ENCODE data around the gene SRSF1.

Gene SRSF1

GRCh38 chr17:58010067-58010799 is 3.2 kb upstream of the SRSF1 start:
- CTCF ChIA-PET, result interaction anchor here (1.0 kb wide), 1 partner anchor 11 kb away, joined by 5 read pairs; no protein-coding TSS in a partner anchor
- POLR2A ChIA-PET, result interaction anchor here (0.7 kb wide), 1 partner anchor 9 kb away, joined by 3 read pairs; no protein-coding TSS in a partner anchor
- DNase-seq (ENCODE audit: extremely low spot score), result no peak
- no peak for TF ChIP-seq FOXA1 (IDR thresholded peaks at IDR 0.05)
- no peak for TF ChIP-seq SUZ12 (IDR thresholded peaks at IDR 0.05)
- TF ChIP-seq ELF4 (IDR thresholded peaks at IDR 0.05), result no peak
- TF ChIP-seq ZNF384 (IDR thresholded peaks at IDR 0.05), result no peak
- no peak for TF ChIP-seq PKNOX1 (IDR thresholded peaks at IDR 0.05)
- TF ChIP-seq ARNT (IDR thresholded peaks at IDR 0.05), result no peak
- TF ChIP-seq TARDBP (IDR thresholded peaks at IDR 0.05), result no peak
- no peak for TF ChIP-seq FOXM1 (IDR thresholded peaks at IDR 0.05; ENCODE audit: borderline replicate concordance)
- TF ChIP-seq SP1 (IDR thresholded peaks at IDR 0.05), result no peak
- TF ChIP-seq NFRKB (IDR thresholded peaks at IDR 0.05), result no peak
- no peak for TF ChIP-seq LEF1 (IDR thresholded peaks at IDR 0.05; ENCODE audit: borderline replicate concordance)
- TF ChIP-seq FOXK2 (IDR thresholded peaks at IDR 0.05), result no peak
- TF ChIP-seq L3MBTL2 (conservative IDR thresholded peaks at IDR 0.05), result no peak
- no peak for TF ChIP-seq CTBP1 (IDR thresholded peaks at IDR 0.05; ENCODE audit: borderline replicate concordance)
- no peak for TF ChIP-seq HDGF (IDR thresholded peaks at IDR 0.05; ENCODE audit: borderline replicate concordance)
- TF ChIP-seq BHLHE40 (IDR thresholded peaks at IDR 0.05; ENCODE audit: borderline replicate concordance), result no peak

- POLR2A ChIA-PET, result interaction anchor here (0.6 to 3.0 kb wide), 55 partner anchors 9 to 407 kb away, joined by 3 to 53 read pairs (median 5); partner anchors contain the start of genes CUEDC1, DYNLL2, MRPS23 and VEZF1
- no peak for TF ChIP-seq LEF1 (IDR thresholded peaks at IDR 0.05; ENCODE audit: borderline replicate concordance)
- TF ChIP-seq FOXA1 (IDR thresholded peaks at IDR 0.05), result no peak
- TF ChIP-seq NFRKB (IDR thresholded peaks at IDR 0.05), result no peak
- no peak for TF ChIP-seq TARDBP (IDR thresholded peaks at IDR 0.05)
- no peak for TF ChIP-seq HDGF (IDR thresholded peaks at IDR 0.05; ENCODE audit: borderline replicate concordance)
- no peak for TF ChIP-seq L3MBTL2 (conservative IDR thresholded peaks at IDR 0.05)
- TF ChIP-seq ELF4 (IDR thresholded peaks at IDR 0.05), result no peak
- TF ChIP-seq SUZ12 (IDR thresholded peaks at IDR 0.05), result no peak
- TF ChIP-seq ARNT (IDR thresholded peaks at IDR 0.05), result no peak
- no peak for TF ChIP-seq FOXK2 (IDR thresholded peaks at IDR 0.05)
- TF ChIP-seq BHLHE40 (IDR thresholded peaks at IDR 0.05; ENCODE audit: borderline replicate concordance), result no peak
- TF ChIP-seq SP1 (IDR thresholded peaks at IDR 0.05), result no peak
- no peak for DNase-seq (ENCODE audit: extremely low spot score)
- CTCF ChIA-PET, result interaction anchor here (0.6 to 1.5 kb wide), 3 partner anchors 10 to 114 kb away, joined by 3 to 4 read pairs (median 3); no protein-coding TSS in a partner anchor
Measured at GRCh38 chr17:58007781-58008706, 998 bp upstream of the SRSF1 start.

GRCh38 chr17:58006560-58006923 is 504 bp downstream of the SRSF1 start:
- peak; percentile 65 for DNase-seq (ENCODE audit: extremely low spot score)
- POLR2A ChIA-PET, result interaction anchor here (0.6 to 3.0 kb wide), 42 partner anchors 11 to 995 kb away, joined by 3 to 53 read pairs (median 6); partner anchors contain the start of genes DYNLL2, MRPS23, MTMR4 and VEZF1
- CTCF ChIA-PET, result interaction anchor here (1.5 kb wide), 1 partner anchor 11 kb away, joined by 3 read pairs; no protein-coding TSS in a partner anchor
- TF ChIP-seq FOXM1 (IDR thresholded peaks at IDR 0.05; ENCODE audit: borderline replicate concordance), result no peak
- no peak for TF ChIP-seq FOXK2 (IDR thresholded peaks at IDR 0.05)
- no peak for TF ChIP-seq SP1 (IDR thresholded peaks at IDR 0.05)

GRCh38 chr17:58005728-58006559 is 1.1 kb downstream of the SRSF1 start:
- no peak for DNase-seq (ENCODE audit: extremely low spot score)
- POLR2A ChIA-PET, result interaction anchor here (0.6 to 3.0 kb wide), 36 partner anchors 10 to 994 kb away, joined by 3 to 53 read pairs (median 6); partner anchors contain the start of genes DYNLL2, MRPS23, MTMR4 and VEZF1
- CTCF ChIA-PET, result no interaction called here
- TF ChIP-seq LEF1 (IDR thresholded peaks at IDR 0.05; ENCODE audit: borderline replicate concordance) (no peak), CTBP1 (IDR thresholded peaks at IDR 0.05; ENCODE audit: borderline replicate concordance) (no peak), ZNF384 (IDR thresholded peaks at IDR 0.05) (no peak), SP1 (IDR thresholded peaks at IDR 0.05) (no peak), ARNT (IDR thresholded peaks at IDR 0.05) (no peak), ELF4 (IDR thresholded peaks at IDR 0.05) (no peak), HDGF (IDR thresholded peaks at IDR 0.05; ENCODE audit: borderline replicate concordance) (no peak), FOXM1 (IDR thresholded peaks at IDR 0.05; ENCODE audit: borderline replicate concordance) (no peak), TARDBP (IDR thresholded peaks at IDR 0.05) (no peak), SUZ12 (IDR thresholded peaks at IDR 0.05) (no peak), FOXA1 (IDR thresholded peaks at IDR 0.05) (no peak), PKNOX1 (IDR thresholded peaks at IDR 0.05) (no peak), NFRKB (IDR thresholded peaks at IDR 0.05) (no peak), BHLHE40 (IDR thresholded peaks at IDR 0.05; ENCODE audit: borderline replicate concordance) (no peak), L3MBTL2 (conservative IDR thresholded peaks at IDR 0.05) (no peak), FOXK2 (IDR thresholded peaks at IDR 0.05) (no peak)

Data from HEK293T (cell line).